GM23338 (cell line): ENCODE results near the gene COL4A6.

ENCODE experiments used
- CREB1 ChIP-seq: fragments of 250-450 bp; sonication (Bioruptor Pico); IDR thresholded peaks from 2 replicates; pipeline ENCODE4 v1.5.0; 2020; ENCODE audit warnings: low read depth, mild to moderate bottlenecking, moderate library complexity
- CTCF ChIP-seq, 2 experiments: fragments of 200-600 bp in 1 of 2; sonication (generic) in 1 of 2; conservative IDR thresholded peaks; 2 replicates each; pipeline versions ENCODE4 v1.5.1 to v1.6.1; 2016 to 2017; ENCODE audit warnings: antibody characterized with exemption in 2 of 2, low read depth in 2 of 2, mild to moderate bottlenecking in 2 of 2, moderate library complexity in 1 of 2
- ETS1 ChIP-seq: IDR thresholded peaks from 2 replicates; pipeline ENCODE4 v1.6.1; 2016; ENCODE audit warnings: antibody characterized with exemption
- EZH2 ChIP-seq: fragments of 200-600 bp; sonication (generic); IDR thresholded peaks from one replicate; pipeline ENCODE4 v1.8.0; 2017; ENCODE audit warnings: antibody characterized with exemption, mild to moderate bottlenecking, low read depth; ENCODE audit not compliant: unreplicated experiment
- EZH2phosphoT487 ChIP-seq: fragments of 200-600 bp; sonication (generic); IDR thresholded peaks from one replicate; pipeline ENCODE4 v1.8.1; 2018; ENCODE audit warnings: antibody characterized with exemption; ENCODE audit not compliant: unreplicated experiment
- JUNB ChIP-seq: IDR thresholded peaks from one replicate; pipeline ENCODE4 v1.6.1; 2016; ENCODE audit warnings: antibody characterized with exemption; ENCODE audit not compliant: unreplicated experiment
- NANOG ChIP-seq: IDR thresholded peaks from 2 replicates; pipeline ENCODE4 v1.6.1; 2016; ENCODE audit warnings: antibody characterized with exemption, borderline replicate concordance
- POLR2AphosphoS5 ChIP-seq: IDR thresholded peaks from 2 replicates; pipeline ENCODE4 v1.6.1; 2016; ENCODE audit warnings: antibody characterized with exemption, low read depth
- REST ChIP-seq: IDR thresholded peaks from one replicate; pipeline ENCODE4 v1.6.1; 2018; ENCODE audit warnings: antibody characterized with exemption; ENCODE audit not compliant: unreplicated experiment
- STAT1 ChIP-seq: IDR thresholded peaks from one replicate; pipeline ENCODE4 v1.6.1; 2016; ENCODE audit warnings: antibody characterized with exemption; ENCODE audit not compliant: unreplicated experiment
- ZNF114 ChIP-seq: fragments of 250-450 bp; sonication (Bioruptor Pico); IDR thresholded peaks from 2 replicates; pipeline ENCODE4 v1.5.0; 2020; ENCODE audit warnings: mild to moderate bottlenecking, moderate library complexity
- ZNF331 ChIP-seq: fragments of 250-450 bp; sonication (Bioruptor Pico); IDR thresholded peaks from 2 replicates; pipeline ENCODE4 v1.5.0; 2020; ENCODE audit warnings: low read depth, mild to moderate bottlenecking, moderate library complexity
- TF ChIP-seq, protein P1 (sequence below): fragments of 250-450 bp; sonication (Bioruptor Pico); IDR thresholded peaks from 2 replicates; pipeline ENCODE4 v1.5.0; 2020; ENCODE audit warnings: mild to moderate bottlenecking, moderate library complexity

GRCh38 chrX:108316456-108316855 is 121.8 kb downstream of the COL4A6 start:
- TF ChIP-seq ZNF331 (no peak), CTCF (conservative IDR thresholded peaks at IDR 0.05; ENCODE audit: low read depth in 2 of 2) (no peak), EZH2phosphoT487 (no peak), EZH2 (no peak), CREB1 (CRISPR knock-in tag) (no peak), REST (no peak), STAT1 (no peak), ETS1 (no peak), POLR2AphosphoS5 (no peak), NANOG (no peak), JUNB (no peak), ZNF114 (CRISPR knock-in tag) (no peak)
- TF ChIP-seq, protein P1, sequence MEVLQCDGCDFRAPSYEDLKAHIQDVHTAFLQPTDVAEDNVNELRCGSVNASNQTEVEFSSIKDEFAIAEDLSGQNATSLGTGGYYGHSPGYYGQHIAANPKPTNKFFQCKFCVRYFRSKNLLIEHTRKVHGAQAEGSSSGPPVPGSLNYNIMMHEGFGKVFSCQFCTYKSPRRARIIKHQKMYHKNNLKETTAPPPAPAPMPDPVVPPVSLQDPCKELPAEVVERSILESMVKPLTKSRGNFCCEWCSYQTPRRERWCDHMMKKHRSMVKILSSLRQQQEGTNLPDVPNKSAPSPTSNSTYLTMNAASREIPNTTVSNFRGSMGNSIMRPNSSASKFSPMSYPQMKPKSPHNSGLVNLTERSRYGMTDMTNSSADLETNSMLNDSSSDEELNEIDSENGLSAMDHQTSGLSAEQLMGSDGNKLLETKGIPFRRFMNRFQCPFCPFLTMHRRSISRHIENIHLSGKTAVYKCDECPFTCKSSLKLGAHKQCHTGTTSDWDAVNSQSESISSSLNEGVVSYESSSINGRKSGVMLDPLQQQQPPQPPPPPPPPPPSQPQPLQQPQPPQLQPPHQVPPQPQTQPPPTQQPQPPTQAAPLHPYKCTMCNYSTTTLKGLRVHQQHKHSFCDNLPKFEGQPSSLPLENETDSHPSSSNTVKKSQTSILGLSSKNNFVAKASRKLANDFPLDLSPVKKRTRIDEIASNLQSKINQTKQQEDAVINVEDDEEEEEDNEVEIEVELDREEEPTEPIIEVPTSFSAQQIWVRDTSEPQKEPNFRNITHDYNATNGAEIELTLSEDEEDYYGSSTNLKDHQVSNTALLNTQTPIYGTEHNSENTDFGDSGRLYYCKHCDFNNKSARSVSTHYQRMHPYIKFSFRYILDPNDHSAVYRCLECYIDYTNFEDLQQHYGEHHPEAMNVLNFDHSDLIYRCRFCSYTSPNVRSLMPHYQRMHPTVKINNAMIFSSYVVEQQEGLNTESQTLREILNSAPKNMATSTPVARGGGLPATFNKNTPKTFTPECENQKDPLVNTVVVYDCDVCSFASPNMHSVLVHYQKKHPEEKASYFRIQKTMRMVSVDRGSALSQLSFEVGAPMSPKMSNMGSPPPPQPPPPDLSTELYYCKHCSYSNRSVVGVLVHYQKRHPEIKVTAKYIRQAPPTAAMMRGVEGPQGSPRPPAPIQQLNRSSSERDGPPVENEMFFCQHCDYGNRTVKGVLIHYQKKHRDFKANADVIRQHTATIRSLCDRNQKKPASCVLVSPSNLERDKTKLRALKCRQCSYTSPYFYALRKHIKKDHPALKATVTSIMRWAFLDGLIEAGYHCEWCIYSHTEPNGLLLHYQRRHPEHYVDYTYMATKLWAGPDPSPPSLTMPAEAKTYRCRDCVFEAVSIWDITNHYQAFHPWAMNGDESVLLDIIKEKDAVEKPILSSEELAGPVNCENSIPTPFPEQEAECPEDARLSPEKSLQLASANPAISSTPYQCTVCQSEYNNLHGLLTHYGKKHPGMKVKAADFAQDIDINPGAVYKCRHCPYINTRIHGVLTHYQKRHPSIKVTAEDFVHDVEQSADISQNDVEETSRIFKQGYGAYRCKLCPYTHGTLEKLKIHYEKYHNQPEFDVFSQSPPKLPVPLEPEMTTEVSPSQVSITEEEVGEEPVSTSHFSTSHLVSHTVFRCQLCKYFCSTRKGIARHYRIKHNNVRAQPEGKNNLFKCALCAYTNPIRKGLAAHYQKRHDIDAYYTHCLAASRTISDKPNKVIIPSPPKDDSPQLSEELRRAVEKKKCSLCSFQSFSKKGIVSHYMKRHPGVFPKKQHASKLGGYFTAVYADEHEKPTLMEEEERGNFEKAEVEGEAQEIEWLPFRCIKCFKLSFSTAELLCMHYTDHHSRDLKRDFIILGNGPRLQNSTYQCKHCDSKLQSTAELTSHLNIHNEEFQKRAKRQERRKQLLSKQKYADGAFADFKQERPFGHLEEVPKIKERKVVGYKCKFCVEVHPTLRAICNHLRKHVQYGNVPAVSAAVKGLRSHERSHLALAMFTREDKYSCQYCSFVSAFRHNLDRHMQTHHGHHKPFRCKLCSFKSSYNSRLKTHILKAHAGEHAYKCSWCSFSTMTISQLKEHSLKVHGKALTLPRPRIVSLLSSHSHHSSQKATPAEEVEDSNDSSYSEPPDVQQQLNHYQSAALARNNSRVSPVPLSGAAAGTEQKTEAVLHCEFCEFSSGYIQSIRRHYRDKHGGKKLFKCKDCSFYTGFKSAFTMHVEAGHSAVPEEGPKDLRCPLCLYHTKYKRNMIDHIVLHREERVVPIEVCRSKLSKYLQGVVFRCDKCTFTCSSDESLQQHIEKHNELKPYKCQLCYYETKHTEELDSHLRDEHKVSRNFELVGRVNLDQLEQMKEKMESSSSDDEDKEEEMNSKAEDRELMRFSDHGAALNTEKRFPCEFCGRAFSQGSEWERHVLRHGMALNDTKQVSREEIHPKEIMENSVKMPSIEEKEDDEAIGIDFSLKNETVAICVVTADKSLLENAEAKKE (CRISPR knock-in tag) = no peak
